Amniotic epithelial cell (primary cell): Measurements from ENCODE around the gene PEAK3.

Source experiments
- DNase-seq: peaks from one replicate; pipeline ENCODE4 v3.0.0-alpha.2; 2010; ENCODE audit warnings: low read depth

PEAK3 gene, protein sequence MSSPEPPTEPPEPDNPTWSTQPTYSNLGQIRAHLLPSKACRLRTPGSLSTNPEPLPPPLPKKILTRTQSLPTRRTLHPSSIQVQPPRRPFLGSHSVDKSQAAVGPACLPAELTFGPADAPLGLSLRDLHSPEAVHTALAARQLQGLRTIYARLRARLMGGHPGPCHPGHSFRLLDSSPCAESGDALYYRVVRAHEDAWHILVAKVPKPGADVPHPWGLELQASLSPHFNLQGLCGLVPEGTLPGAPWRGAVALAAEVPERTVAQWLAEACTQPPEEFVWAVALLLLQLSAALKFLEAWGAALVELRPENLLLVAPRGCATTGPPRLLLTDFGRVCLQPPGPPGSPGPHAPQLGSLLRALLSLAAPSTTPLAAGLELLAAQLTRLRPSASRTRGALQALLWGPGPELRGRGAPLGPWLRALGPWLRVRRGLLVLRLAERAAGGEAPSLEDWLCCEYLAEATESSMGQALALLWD

GRCh38 chr19:2282062-2282861, at the start of gene PEAK3:
Gene PEAK3 (minus strand): TSS chr19:2282175. CDS start chr19:2280931, 1,244 bp downstream.
- DNase-seq, result peak; percentile 47

DNA sequence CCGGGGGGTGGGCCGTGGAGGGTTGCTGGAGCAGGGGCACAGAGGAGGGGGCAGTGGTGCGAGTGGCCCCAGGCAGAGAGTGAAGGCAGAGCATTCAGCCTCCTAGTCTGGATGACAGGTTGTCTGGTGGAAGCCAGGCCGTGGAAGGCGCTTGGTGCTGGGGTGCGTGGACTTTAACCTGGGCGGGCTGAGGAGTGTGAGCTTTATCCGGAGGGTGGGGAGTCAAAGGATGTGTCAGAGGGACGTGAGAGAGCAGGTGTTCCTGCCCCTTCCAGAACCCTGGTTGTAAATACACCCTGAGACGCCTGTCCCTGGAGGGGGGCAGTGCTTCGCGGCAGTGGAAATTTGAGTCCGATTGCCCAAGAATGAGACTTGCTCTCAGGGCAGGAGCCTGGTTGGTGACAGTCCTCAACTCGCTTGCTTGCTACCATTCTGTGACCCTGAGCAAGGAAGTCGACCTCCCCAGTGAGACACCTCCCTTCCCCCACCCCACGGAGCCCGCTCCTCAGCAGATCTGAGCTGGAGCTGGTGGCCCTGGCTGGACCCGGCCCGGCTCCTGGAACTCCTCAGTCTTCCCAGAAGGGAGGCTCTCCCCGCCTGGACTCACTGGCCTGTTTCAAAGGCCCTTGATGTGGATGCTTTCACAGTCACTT, 48.8 kb upstream of the PEAK3 start:
- no peak for DNase-seq

- DNase-seq, result no peak
Measured at GRCh38 chr19:2330255-2330631, 48.3 kb upstream of the PEAK3 start.

GRCh38 chr19:2329501-2329916, 47.5 kb upstream of the PEAK3 start:
- DNase-seq, result no peak

DNA sequence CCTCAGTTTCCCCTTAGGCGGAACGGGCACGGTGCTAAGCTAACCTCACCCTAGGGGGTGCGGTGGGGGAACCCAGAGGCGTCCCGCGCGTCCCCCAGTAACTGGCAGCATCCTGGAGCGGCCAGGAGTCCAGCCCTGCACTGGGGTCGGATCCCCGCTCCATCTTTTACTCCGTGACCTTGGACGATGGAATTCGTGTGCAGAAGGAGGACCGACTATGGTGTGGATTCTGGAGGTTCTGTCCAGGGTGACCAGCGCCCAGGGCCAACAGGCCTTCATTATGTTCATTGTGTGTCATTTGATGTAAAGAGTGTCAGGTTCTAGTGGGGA, 47.1 kb upstream of the PEAK3 start:
- DNase-seq, result no peak

DNA sequence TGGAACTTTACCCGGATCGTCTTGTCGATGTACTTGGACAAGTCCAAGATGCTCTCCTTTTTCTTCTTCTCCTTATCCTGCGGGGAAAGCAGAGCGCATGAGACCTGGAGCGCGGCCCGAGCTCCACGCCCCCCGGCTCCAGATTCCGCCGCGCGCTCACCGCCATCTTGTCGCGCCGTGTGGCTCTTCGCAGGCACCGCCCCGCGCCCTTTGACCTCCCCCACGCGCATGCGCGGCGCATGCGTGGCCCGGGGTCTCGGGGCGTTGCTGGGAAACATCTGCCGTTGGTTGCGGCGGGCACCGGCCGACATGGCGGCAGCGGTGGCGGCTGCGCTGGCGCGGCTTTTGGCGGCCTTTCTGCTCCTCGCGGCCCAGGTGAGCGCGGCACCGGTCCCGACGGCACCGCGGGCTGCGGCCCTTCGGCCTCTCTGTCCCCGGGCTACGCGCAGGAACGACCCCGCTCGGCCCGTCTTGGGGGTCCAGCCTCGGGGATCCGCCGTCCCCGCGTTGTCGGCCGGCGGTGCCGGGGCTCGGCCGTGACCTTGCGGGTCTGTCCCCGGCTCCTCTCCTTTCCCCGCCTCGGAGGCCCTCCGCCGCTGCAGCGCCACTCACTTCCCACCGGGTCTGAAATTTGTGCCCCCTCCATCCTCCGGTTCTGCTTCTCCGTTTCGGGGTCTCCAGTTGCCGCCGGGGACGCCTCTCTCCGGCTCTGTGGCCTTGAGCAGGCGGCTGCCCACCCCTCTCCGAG, 46.6 kb upstream of the PEAK3 start, which contains the start of the genes LSM7 and SPPL2B:
Gene LSM7, minus strand, starts transcription at position 186 of the 748 bp plus-strand sequence. Its CDS starts 20 bp downstream, at position 166.
Gene SPPL2B, plus strand, starts transcription at position 284 of the 748 bp plus-strand sequence. Its CDS starts 26 bp downstream, at position 310.
- peak; percentile 71 for DNase-seq

GRCh38 chr19:2327773-2328400, 45.9 kb upstream of the PEAK3 start:
- DNase-seq, result peak; percentile 83

GRCh38 chr19:2326699-2327360, 44.9 kb upstream of the PEAK3 start:
- DNase-seq, result no peak

GRCh38 chr19:2325281-2326046, 43.5 kb upstream of the PEAK3 start:
- DNase-seq, result no peak

- no peak for DNase-seq
Measured at GRCh38 chr19:2324220-2324948, 42.4 kb upstream of the PEAK3 start.

DNA sequence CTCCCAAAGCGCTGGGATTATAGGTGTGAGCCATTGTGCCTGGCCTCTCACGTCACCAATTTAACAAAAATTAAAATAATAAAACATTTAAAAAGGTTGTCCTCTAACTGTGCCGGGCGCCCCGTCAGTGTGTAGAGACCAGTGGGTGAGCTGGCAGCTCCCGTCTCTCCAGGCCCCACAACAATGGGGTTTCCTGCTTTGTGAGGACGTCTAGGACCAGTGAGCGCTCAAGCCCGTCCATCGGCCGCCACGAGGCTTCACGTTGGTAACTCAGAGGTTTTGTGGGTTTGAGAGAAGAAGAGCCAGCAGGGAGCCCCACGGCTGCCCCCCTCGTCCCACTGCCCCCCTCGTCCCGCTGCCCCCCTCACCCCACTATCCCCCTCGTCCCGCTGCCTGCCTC, 41.7 kb upstream of the PEAK3 start:
- DNase-seq, result no peak

- no peak for DNase-seq
Measured at GRCh38 chr19:2321565-2322283, 39.7 kb upstream of the PEAK3 start.

DNA sequence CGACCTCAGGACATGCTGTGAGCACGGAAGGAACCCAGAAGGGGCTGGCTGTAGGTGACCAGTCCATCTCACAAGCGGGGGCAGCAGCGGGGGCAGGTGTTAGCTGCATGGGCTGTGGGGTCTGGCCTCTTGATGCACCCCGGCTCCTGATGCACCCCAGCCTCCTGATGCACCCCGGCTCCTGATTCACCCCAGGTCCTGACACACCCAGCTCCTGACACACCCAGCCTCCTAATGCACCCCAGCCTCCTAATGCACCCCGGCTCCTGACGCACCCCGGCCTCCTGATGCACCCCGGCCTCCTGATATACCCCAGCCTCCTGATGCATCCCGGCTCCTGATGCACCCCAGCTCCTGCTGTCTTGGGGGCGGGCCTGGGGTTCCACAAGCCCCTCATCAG, 39.0 kb upstream of the PEAK3 start:
- DNase-seq, result no peak

GRCh38 chr19:2320049-2320448, 38.1 kb upstream of the PEAK3 start:
- DNase-seq, result no peak

GRCh38 chr19:2319551-2319950, 37.6 kb upstream of the PEAK3 start:
- DNase-seq, result no peak

GRCh38 chr19:2318923-2319322, 36.9 kb upstream of the PEAK3 start:
- DNase-seq, result no peak

DNA sequence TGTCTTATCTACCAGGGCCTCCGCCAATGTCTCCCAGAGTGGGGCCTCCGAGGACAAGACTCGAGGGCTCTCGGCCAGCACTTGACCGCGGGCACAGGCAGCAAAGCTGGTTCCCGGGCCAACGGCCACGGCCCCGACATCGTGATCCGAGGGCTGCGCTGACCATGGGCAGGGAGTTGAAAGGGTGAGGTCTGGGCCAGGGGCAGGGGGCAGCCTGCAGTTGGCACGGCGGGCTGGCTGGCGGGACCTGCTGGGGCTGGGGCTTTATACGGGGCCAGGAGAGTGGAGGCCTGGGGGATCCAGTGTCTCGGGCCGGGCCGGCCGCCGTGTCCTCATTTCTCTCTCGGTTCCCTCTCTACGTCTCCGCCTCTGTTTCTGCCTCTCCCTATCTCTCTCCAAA, 35.8 kb upstream of the PEAK3 start:
- DNase-seq, result no peak

- no peak for DNase-seq
Measured at GRCh38 chr19:2317300-2317699, 35.3 kb upstream of the PEAK3 start.
